Liver (tissue), 3 donors: Measurements from ENCODE around the gene GARIN5A.

Experiments
- CTCF ChIP-seq: fragments of 150-350 bp; IDR thresholded peaks from 2 replicates; pipeline ENCODE4 v1.5.1; 2017; ENCODE audit warnings: improper control_type of control experiment, low read depth, low read length; ENCODE audit not compliant: missing input control
- JUND ChIP-seq, 2 donors: IDR thresholded peaks; 2 replicates each; pipeline ENCODE4 v1.6.1; 2016; ENCODE audit warnings: antibody characterized with exemption in 2 of 2
- REST ChIP-seq: IDR thresholded peaks from 2 replicates; pipeline ENCODE4 v1.6.1; 2016; ENCODE audit warnings: antibody characterized with exemption, mild to moderate bottlenecking
- SP1 ChIP-seq: IDR thresholded peaks from 2 replicates; pipeline ENCODE4 v1.6.1; 2018; ENCODE audit warnings: antibody characterized with exemption, mild to moderate bottlenecking
- donor health status: healthy.
- donor health status: healthy.

- no peak for TF ChIP-seq CTCF
- no peak for TF ChIP-seq REST
- no peak for TF ChIP-seq SP1
- no peak for TF ChIP-seq JUND (IDR thresholded peaks at IDR 0.05)
These were observed 41.0 kb downstream of the GARIN5A start for GRCh38 chr19:50435627-50436026.
